Mononuclear cell (primary cell): ENCODE results near the gene TRIOBP. TPM values are rescaled to one million over a fixed set of nuclear protein-coding genes. Genes with fewer than 3 reads are reported as not detected.

Experiments
- H3K27me3 ChIP-seq: 2 replicates; pipeline ENCODE4 v1.6.0; 2011; ENCODE audit warnings: low read length, control low read depth; ENCODE audit not compliant: insufficient read depth
- H3K4me1 ChIP-seq: 2 replicates; pipeline ENCODE4 v1.5.1; 2011; ENCODE audit warnings: mild to moderate bottlenecking, low read length, control low read depth; ENCODE audit not compliant: insufficient read depth
- H3K4me3 ChIP-seq: 2 replicates; pipeline ENCODE4 v1.5.1; 2011; ENCODE audit warnings: mild to moderate bottlenecking, low read length, moderate library complexity
- H3K9me3 ChIP-seq: 2 replicates; pipeline ENCODE4 v1.5.1; 2011; ENCODE audit warnings: low read depth, mild to moderate bottlenecking, control low read depth, low read length
- total RNA-seq: library from RNA; depleted of rRNA; stranded (reverse); fragments of >200 nt; gene quantifications from one replicate; pipeline ENCODE4 v1.2.3, GENCODE V29; 2012

The TRIOBP gene
- total RNA-seq, 1 donor: 30.0 TPM

DNA sequence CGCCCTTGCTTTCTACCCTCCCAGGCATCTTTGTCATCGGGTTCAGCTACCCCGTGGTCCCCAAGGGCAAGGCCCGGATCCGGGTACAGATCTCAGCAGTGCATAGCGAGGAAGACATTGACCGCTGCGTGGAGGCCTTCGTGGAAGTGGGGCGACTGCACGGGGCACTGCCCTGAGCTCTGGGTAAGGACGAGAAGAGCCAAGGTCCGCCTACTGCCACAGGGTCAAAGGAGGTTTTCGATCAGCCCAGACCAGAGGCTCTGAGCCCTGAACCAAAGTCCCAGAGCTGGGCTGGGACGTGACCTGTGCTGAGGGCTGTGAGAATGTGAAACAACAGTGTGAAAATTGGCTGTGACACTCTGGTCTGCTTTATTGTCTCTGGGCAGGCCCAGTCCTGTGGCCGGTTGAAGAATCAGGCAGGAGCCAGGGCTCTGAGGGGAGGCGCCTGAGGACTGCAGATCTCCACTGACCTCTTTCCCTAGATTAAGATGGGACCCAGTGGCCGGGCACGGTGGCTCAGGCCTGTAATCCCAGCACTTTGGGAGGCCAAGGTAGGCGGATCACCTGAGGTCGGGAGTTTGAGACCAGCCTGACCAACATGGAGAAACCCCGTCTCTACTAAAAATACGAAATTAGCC is 119.8 kb downstream of the TRIOBP start:
- H3K27me3 ChIP-seq: peaks cover 4% of the 10 kb centered on the region

GRCh38 chr22:37817705-37818408 is 121.0 kb downstream of the TRIOBP start:
- no peak overlapping the region for H3K4me3 ChIP-seq
- H3K9me3 ChIP-seq: no peaks in the 10 kb centered on the region
- H3K4me1 ChIP-seq: peaks cover 19% of the 10 kb centered on the region
- H3K27me3 ChIP-seq: peaks cover 4% of the 10 kb centered on the region

More for the DNA sequence above, 119.8 kb downstream of the TRIOBP start:
- peaks cover 19% of the 10 kb centered on the region for H3K4me1 ChIP-seq
- H3K9me3 ChIP-seq: no peaks in the 10 kb centered on the region
- H3K4me3 ChIP-seq: no peak overlapping the region

DNA sequence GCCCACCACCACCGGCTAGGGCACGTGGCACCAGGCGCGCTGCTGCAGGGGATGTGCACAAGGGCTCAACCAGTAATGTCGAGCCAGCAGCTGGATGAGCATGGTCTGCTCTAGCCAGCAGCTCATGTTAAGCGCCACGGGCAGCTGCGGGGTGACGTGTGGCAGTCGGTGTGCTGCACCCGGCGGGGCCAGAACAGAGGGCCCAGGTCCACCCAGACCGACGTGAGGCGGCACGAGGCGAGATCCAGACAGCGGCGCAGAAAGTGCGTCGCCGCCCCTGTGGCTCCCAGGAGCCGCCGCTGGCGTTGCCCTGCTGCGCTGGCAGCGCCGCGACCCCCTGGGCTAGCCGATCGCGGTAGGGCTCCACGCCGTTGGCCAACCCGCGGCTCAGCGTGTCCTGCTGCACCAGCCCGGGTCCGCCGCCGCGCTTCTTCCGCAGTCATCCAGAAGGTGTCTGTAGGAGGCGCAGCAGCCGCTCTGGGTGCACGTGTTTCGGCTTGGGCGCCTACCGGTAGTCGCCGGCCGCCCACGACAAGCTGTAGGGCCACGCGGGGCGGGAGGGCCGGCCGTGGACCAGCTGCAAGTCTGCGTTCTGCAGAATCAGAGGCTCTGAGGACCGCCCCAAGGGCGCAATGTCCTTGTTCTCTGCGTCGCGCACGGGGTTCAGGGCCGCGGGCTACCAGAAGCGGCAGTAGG is 121.7 kb downstream of the TRIOBP start:
- Histone ChIP-seq H3K4me3 (peak overlapping the region; percentile 8), H3K27me3 (peaks cover 4% of the 10 kb centered on the region), H3K4me1 (peaks cover 19% of the 10 kb centered on the region), H3K9me3 (no peaks in the 10 kb centered on the region)

DNA sequence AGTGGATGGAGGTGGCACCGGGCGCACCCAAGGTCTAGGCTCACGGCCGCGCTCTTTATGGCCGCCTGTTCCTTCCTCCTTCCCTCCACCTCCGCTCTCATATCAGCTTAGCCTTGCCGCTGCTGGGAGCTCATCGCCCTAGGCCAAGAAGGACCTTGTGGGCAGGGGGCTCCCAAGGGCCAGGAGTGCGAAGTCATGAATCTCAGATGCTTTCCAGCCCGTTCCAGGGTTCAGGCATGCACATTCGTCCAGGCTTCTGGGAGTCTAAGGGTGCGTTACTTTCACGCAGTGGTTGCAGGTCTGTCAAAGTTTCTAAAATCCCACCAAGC is 122.2 kb downstream of the TRIOBP start:
- Histone ChIP-seq H3K27me3 (peaks cover 4% of the 10 kb centered on the region), H3K4me3 (no peak overlapping the region), H3K4me1 (peaks cover 19% of the 10 kb centered on the region), H3K9me3 (no peaks in the 10 kb centered on the region)

- Histone ChIP-seq H3K27me3 (peaks cover 4% of the 10 kb centered on the region), H3K4me3 (no peak overlapping the region), H3K4me1 (peaks cover 26% of the 10 kb centered on the region), H3K9me3 (no peaks in the 10 kb centered on the region)
Observed at GRCh38 chr22:37820350-37820749, 123.5 kb downstream of the TRIOBP start.

- H3K9me3 ChIP-seq: no peaks in the 10 kb centered on the region
- peaks cover 25% of the 10 kb centered on the region for H3K4me1 ChIP-seq
- peaks cover 4% of the 10 kb centered on the region for H3K27me3 ChIP-seq
- H3K4me3 ChIP-seq: no peak overlapping the region
Observed at GRCh38 chr22:37822079-37822833, 125.4 kb downstream of the TRIOBP start.

DNA sequence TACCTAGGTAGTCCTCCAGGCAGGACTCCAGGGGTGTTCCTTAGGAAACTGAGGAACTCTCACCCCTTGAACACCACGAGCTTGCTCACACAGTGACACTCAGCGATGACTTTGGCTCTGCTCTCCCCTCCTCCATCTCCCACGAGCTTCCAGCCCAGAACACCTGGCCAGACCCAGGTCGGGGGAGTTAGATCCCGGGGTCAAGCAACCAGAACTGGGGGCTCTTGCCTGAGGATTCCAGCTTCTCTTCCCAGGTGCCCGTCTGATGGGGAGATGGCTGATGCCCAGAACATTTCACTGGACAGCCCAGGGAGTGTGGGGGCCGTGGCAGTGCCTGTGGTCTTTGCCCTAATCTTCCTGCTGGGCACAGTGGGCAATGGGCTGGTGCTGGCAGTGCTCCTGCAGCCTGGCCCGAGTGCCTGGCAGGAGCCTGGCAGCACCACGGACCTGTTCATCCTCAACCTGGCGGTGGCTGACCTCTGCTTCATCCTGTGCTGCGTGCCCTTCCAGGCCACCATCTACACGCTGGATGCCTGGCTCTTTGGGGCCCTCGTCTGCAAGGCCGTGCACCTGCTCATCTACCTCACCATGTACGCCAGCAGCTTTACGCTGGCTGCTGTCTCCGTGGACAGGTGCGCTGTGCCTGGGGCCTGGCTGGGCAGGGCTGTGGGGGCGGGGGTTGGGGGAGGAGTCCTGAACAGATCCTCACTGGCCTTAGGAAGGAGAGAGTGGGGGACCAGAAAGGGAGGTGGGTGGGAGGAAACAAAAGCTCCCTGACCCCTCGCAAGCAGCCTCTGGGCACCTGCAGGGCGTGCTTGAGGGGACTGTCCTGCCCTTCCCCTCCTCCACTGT is 126.5 kb downstream of the TRIOBP start, which contains the start of gene GALR3:
GALR3 (plus strand) TSS at position 249 of the 852 bp plus-strand sequence; CDS start at position 274, 25 bp downstream.
- H3K27me3 ChIP-seq: peaks cover 4% of the 10 kb centered on the region
- H3K9me3 ChIP-seq: no peaks in the 10 kb centered on the region
- no peak within 1 kb of the TSS for H3K4me3 ChIP-seq
- H3K4me1 ChIP-seq: peaks cover 15% of the 10 kb centered on the region

DNA sequence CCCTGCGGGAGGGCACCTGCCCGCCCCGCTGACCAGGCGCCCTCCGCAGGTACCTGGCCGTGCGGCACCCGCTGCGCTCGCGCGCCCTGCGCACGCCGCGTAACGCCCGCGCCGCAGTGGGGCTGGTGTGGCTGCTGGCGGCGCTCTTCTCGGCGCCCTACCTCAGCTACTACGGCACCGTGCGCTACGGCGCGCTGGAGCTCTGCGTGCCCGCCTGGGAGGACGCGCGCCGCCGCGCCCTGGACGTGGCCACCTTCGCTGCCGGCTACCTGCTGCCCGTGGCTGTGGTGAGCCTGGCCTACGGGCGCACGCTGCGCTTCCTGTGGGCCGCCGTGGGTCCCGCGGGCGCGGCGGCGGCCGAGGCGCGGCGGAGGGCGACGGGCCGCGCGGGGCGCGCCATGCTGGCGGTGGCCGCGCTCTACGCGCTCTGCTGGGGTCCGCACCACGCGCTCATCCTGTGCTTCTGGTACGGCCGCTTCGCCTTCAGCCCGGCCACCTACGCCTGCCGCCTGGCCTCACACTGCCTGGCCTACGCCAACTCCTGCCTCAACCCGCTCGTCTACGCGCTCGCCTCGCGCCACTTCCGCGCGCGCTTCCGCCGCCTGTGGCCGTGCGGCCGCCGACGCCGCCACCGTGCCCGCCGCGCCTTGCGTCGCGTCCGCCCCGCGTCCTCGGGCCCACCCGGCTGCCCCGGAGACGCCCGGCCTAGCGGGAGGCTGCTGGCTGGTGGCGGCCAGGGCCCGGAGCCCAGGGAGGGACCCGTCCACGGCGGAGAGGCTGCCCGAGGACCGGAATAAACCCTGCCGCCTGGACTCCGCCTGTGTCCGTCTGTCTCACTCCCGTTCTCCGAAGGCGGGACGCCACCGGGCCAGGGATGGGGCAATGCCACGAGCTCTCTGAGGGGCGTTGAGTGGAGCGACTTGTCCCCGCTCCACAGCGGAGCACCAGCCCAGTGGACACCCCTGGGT is 128.1 kb downstream of the TRIOBP start:
- peaks cover 6% of the 10 kb centered on the region for H3K4me1 ChIP-seq
- H3K4me3 ChIP-seq: no peak overlapping the region
- H3K27me3 ChIP-seq: no peaks in the 10 kb centered on the region
- no peaks in the 10 kb centered on the region for H3K9me3 ChIP-seq

Other genes with a start within 250 kb of the TRIOBP start
- gene MFNG, start 210.7 kb upstream of the TRIOBP start, total RNA-seq: 77.0 TPM
- gene CARD10, start 177.6 kb upstream of the TRIOBP start, total RNA-seq: not detected
- gene CDC42EP1, start 136.6 kb upstream of the TRIOBP start, total RNA-seq: 0.42 TPM
- 75.2 TPM for gene LGALS2, start 117.0 kb upstream of the TRIOBP start, total RNA-seq
- 60.8 TPM for gene GGA1, start 88.2 kb upstream of the TRIOBP start, total RNA-seq
- gene SH3BP1, start 57.4 kb upstream of the TRIOBP start, total RNA-seq: 64.0 TPM
- 2.7 TPM for gene PDXP, start 38.3 kb upstream of the TRIOBP start, total RNA-seq
- gene LGALS1, start 21.4 kb upstream of the TRIOBP start, total RNA-seq: 260 TPM
- gene NOL12, start 10.7 kb upstream of the TRIOBP start, total RNA-seq: 21.0 TPM
- gene GCAT, start 110.9 kb downstream of the TRIOBP start, total RNA-seq: 1.7 TPM
- gene GALR3, start 126.3 kb downstream of the TRIOBP start, total RNA-seq: not detected
- 10.7 TPM for gene ANKRD54, start 147.3 kb downstream of the TRIOBP start, total RNA-seq
- gene EIF3L, start 152.4 kb downstream of the TRIOBP start, total RNA-seq: 516 TPM
- gene MICALL1, start 209.2 kb downstream of the TRIOBP start, total RNA-seq: 10.7 TPM